HepG2 (cell line): ENCODE data around the gene TMEM63B. TPM values are rescaled to one million over a fixed set of nuclear protein-coding genes. Genes with fewer than 3 reads are reported as not detected.

Experiments used
- CCAR2 ChIP-seq: fragments of 200-400 bp; formaldehyde crosslinking; optimal IDR thresholded peaks from 2 replicates; pipeline ENCODE3; 2018; ENCODE audit warnings: low read depth, mild to moderate bottlenecking, low read length, moderate library complexity
- NFATC3 ChIP-seq: sonication (generic); formaldehyde crosslinking; IDR thresholded peaks from 2 replicates; pipeline ENCODE4 v1.5.1; 2020; ENCODE audit warnings: mild to moderate bottlenecking, missing genetic modification reagents
- RFX5 ChIP-seq: IDR thresholded peaks from 2 replicates; pipeline ENCODE4 v1.6.1; 2011; ENCODE audit warnings: low read depth, low read length, improper control_type of control experiment
- SRSF1 ChIP-seq: fragments of 200-400 bp; formaldehyde crosslinking; optimal IDR thresholded peaks from 2 replicates; pipeline ENCODE3; 2017; ENCODE audit warnings: mild to moderate bottlenecking, low read depth, low read length, moderate library complexity
- TCF7 ChIP-seq: sonication (generic); IDR thresholded peaks from 2 replicates; pipeline ENCODE4 v1.6.1; 2016; ENCODE audit warnings: antibody characterized with exemption, low read depth
- TCF7L2 ChIP-seq: IDR thresholded peaks from 2 replicates; pipeline ENCODE4 v1.6.1; 2011; ENCODE audit warnings: mild to moderate bottlenecking, low read depth, low read length, moderate library complexity
- ZNF256 ChIP-seq: sonication (generic); formaldehyde crosslinking; conservative IDR thresholded peaks from 2 replicates; pipeline ENCODE4 v1.4.0; 2020; ENCODE audit warnings: missing genetic modification reagents
- ZNF556 ChIP-seq: sonication (generic); formaldehyde crosslinking; IDR thresholded peaks from 2 replicates; pipeline ENCODE4 v1.4.0; 2020; ENCODE audit warnings: mild to moderate bottlenecking, missing genetic modification reagents, borderline replicate concordance
- ZNF75D ChIP-seq: sonication (generic); formaldehyde crosslinking; IDR thresholded peaks from 2 replicates; pipeline ENCODE4 v1.8.1; 2023; ENCODE audit warnings: missing genetic modification reagents, mild to moderate bottlenecking, borderline replicate concordance
- polyA plus RNA-seq, 8 experiments: library from polyadenylated mRNA; depleted of rRNA in 3 of 8; stranded (reverse) in 7 of 8; unstranded in 1 of 8; fragments of >200 nt; fragmentation: Illumina TruSeq in 4 of 8; extraction: Trizol in 4 of 8; gene quantifications; 2 replicates each; pipeline versions ENCODE4 v1.2.1 to v1.2.3, GENCODE V29; 2011 to 2016; ENCODE audit warnings: low read depth in 4 of 8, missing spikeins in 1 of 8, mixed read lengths in 1 of 8; ENCODE audit not compliant: insufficient read depth in 1 of 8
- total RNA-seq, 5 experiments: library from RNA; depleted of rRNA; stranded (reverse); fragments of >200 nt; fragmentation: Illumina TruSeq; extraction: Trizol; gene quantifications; 2 replicates each; pipeline ENCODE4 v1.2.3, GENCODE V29; 2016; ENCODE audit warnings: low read depth in 1 of 5
- TF ChIP-seq, protein P1 (sequence below): sonication (generic); formaldehyde crosslinking; IDR thresholded peaks from 2 replicates; pipeline ENCODE4 v1.4.0; 2020; ENCODE audit warnings: missing genetic modification reagents, borderline replicate concordance
- TF ChIP-seq, protein P2 (sequence below): sonication (generic); formaldehyde crosslinking; IDR thresholded peaks from 2 replicates; pipeline ENCODE4 v1.4.0; 2020; ENCODE audit warnings: mild to moderate bottlenecking, missing genetic modification reagents, borderline replicate concordance
- TF ChIP-seq, protein P3 (sequence below): sonication (generic); formaldehyde crosslinking; conservative IDR thresholded peaks from 2 replicates; pipeline ENCODE4 v1.4.0; 2020; ENCODE audit warnings: missing genetic modification reagents
- TF ChIP-seq, protein P4 (sequence below): sonication (generic); formaldehyde crosslinking; IDR thresholded peaks from 2 replicates; pipeline ENCODE4 v1.4.0; 2020; ENCODE audit warnings: low read depth, mild to moderate bottlenecking, missing genetic modification reagents
- TF ChIP-seq, protein P5 (sequence below): sonication (generic); formaldehyde crosslinking; IDR thresholded peaks from 2 replicates; pipeline ENCODE4 v1.4.0; 2020; ENCODE audit warnings: mild to moderate bottlenecking, missing genetic modification reagents
- TF ChIP-seq, protein P6 (sequence below): sonication (generic); formaldehyde crosslinking; IDR thresholded peaks from 2 replicates; pipeline ENCODE4 v1.4.0; 2020; ENCODE audit warnings: missing genetic modification reagents, borderline replicate concordance

TMEM63B gene
- total and polyA plus RNA-seq, 2 of the 13 experiments (the other 11 are each of a cell fraction or from before 2014, with no cell fraction given), result 27.4 to 75.8 TPM

DNA sequence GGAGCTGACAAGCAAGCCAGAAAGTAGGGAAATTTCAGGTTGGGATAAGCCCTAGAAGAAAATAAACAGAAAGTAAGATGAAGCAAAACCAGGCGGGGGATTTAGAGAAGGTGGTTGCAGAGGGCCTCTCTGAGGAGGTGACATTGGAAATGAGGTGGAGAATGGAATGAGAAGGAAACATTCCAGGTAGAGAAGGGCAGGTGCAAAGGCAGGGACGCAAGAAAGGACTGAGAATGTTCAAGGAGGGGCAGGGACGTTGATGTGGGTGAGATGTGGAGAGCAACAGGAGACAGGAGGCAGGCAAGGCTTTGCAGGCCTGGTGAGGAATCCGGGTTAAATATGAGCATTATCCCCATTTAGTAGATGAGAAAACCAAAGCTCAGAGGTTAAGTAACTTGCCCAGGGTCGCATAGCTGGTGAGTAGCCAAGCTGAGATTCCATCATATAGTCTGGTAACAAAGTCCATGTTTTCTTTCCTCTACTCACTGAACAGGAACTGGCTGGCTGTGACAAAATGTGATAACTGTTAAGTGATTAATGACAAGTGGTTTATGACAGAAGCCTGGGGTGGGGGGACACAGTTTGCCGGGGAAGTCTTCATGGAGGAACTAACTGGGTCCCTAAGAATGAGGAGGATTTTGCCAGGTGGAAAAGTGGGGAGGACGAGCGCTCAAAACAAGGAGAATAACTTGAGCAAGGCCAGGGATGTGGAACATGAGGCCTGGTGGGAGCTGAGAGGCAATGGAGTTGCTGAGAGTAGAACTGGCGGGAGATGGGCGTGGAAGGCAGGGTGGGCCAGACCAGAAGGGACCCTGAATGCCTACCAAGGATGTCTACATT lies 32.7 kb upstream of the TMEM63B start (continued):
- TF ChIP-seq NFATC3 (CRISPR knock-in tag) (0 out of 2 replicates have a peak, but pooled peaks have one; percentile 45), TCF7L2 (no peak), RFX5 (no peak), ZNF256 (CRISPR knock-in tag) (0 out of 2 replicates have a peak, but pooled peaks have one; percentile 64), ZNF556 (0 out of 2 replicates have a peak, but pooled peaks have one; percentile 44), SRSF1 (no peak), ZNF75D (CRISPR knock-in tag) (no peak), TCF7 (0 out of 2 replicates have a peak, but pooled peaks have one; percentile 53), CCAR2 (no peak)
- TF ChIP-seq, protein P1, sequence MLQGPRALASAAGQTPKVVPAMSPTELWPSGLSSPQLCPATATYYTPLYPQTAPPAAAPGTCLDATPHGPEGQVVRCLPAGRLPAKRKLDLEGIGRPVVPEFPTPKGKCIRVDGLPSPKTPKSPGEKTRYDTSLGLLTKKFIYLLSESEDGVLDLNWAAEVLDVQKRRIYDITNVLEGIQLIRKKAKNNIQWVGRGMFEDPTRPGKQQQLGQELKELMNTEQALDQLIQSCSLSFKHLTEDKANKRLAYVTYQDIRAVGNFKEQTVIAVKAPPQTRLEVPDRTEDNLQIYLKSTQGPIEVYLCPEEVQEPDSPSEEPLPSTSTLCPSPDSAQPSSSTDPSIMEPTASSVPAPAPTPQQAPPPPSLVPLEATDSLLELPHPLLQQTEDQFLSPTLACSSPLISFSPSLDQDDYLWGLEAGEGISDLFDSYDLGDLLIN (CRISPR knock-in tag), result peak; percentile 30; the same call in 1 of the 2 replicates
- TF ChIP-seq, protein P2, sequence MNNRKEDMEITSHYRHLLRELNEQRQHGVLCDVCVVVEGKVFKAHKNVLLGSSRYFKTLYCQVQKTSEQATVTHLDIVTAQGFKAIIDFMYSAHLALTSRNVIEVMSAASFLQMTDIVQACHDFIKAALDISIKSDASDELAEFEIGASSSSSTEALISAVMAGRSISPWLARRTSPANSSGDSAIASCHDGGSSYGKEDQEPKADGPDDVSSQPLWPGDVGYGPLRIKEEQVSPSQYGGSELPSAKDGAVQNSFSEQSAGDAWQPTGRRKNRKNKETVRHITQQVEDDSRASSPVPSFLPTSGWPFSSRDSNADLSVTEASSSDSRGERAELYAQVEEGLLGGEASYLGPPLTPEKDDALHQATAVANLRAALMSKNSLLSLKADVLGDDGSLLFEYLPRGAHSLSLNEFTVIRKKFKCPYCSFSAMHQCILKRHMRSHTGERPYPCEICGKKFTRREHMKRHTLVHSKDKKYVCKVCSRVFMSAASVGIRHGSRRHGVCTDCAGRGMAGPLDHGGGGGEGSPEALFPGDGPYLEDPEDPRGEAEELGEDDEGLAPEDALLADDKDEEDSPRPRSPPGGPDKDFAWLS (CRISPR knock-in tag), result no peak
- TF ChIP-seq, protein P3, sequence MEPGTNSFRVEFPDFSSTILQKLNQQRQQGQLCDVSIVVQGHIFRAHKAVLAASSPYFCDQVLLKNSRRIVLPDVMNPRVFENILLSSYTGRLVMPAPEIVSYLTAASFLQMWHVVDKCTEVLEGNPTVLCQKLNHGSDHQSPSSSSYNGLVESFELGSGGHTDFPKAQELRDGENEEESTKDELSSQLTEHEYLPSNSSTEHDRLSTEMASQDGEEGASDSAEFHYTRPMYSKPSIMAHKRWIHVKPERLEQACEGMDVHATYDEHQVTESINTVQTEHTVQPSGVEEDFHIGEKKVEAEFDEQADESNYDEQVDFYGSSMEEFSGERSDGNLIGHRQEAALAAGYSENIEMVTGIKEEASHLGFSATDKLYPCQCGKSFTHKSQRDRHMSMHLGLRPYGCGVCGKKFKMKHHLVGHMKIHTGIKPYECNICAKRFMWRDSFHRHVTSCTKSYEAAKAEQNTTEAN (CRISPR knock-in tag), result no peak
- TF ChIP-seq, protein P4, sequence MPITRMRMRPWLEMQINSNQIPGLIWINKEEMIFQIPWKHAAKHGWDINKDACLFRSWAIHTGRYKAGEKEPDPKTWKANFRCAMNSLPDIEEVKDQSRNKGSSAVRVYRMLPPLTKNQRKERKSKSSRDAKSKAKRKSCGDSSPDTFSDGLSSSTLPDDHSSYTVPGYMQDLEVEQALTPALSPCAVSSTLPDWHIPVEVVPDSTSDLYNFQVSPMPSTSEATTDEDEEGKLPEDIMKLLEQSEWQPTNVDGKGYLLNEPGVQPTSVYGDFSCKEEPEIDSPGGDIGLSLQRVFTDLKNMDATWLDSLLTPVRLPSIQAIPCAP, result no peak
- TF ChIP-seq, protein P5, sequence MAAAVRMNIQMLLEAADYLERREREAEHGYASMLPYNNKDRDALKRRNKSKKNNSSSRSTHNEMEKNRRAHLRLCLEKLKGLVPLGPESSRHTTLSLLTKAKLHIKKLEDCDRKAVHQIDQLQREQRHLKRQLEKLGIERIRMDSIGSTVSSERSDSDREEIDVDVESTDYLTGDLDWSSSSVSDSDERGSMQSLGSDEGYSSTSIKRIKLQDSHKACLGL (CRISPR knock-in tag), result 0 out of 2 replicates have a peak, but pooled peaks have one; percentile 44
- TF ChIP-seq, protein P6, sequence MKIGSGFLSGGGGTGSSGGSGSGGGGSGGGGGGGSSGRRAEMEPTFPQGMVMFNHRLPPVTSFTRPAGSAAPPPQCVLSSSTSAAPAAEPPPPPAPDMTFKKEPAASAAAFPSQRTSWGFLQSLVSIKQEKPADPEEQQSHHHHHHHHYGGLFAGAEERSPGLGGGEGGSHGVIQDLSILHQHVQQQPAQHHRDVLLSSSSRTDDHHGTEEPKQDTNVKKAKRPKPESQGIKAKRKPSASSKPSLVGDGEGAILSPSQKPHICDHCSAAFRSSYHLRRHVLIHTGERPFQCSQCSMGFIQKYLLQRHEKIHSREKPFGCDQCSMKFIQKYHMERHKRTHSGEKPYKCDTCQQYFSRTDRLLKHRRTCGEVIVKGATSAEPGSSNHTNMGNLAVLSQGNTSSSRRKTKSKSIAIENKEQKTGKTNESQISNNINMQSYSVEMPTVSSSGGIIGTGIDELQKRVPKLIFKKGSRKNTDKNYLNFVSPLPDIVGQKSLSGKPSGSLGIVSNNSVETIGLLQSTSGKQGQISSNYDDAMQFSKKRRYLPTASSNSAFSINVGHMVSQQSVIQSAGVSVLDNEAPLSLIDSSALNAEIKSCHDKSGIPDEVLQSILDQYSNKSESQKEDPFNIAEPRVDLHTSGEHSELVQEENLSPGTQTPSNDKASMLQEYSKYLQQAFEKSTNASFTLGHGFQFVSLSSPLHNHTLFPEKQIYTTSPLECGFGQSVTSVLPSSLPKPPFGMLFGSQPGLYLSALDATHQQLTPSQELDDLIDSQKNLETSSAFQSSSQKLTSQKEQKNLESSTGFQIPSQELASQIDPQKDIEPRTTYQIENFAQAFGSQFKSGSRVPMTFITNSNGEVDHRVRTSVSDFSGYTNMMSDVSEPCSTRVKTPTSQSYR (CRISPR knock-in tag), result no peak
